GM19351 (cell line): ENCODE results near the gene C1orf74.

Experiments used
- ATAC-seq: cut with Tn5 transposase; IDR thresholded peaks from one replicate; pipeline ENCODE4 v1.9.1; 2021; ENCODE audit warnings: mild to moderate bottlenecking, moderate library complexity; ENCODE audit not compliant: unreplicated experiment

The C1orf74 gene

DNA sequence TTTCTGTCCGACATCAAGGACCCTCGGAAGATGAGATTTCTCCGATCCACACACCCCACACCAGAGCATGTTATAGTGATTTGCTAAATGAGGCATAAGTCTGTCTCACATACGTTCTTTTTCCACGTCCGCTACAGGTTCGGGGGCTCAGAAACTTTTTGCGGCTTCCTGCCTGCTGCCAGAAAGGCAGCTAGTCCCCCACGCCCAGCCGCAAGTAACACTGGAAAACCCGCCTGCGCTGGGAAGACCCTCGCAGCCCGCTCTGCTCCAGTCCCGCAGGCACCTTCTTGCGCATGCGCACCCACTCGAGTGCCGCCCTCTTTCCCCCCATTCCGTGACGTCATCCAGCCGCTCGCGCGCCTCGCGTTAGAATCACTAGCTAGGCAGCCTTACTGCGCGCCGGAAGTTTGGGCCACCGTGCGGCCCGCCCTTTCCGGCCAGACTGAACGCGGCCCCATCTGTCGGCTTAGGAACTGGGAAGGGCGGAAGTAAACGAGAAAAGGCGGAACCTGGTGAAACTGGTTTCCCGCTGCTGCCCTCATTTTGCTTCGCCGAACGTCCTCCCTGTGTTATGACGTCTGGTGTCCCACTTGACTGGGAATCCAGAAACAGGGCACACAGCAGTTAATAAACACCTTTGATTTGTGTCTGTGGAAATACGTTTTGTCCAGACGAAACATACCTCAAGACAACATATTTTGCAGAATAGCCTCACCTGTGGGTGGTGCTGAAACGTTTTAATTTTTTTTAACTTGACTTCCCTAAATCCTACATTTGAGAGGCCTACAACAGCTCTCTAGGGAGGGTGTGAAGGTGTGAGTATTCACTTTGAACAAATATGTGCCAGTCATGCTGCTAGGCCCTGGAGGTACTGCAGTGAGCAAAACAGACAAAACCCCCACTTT is at the start of gene C1orf74:
Gene C1orf74, minus strand, starts transcription at position 295 of the 905 bp plus-strand sequence. CDS start 925 bp downstream, outside the sequence.
- peak; percentile 99 for ATAC-seq

DNA sequence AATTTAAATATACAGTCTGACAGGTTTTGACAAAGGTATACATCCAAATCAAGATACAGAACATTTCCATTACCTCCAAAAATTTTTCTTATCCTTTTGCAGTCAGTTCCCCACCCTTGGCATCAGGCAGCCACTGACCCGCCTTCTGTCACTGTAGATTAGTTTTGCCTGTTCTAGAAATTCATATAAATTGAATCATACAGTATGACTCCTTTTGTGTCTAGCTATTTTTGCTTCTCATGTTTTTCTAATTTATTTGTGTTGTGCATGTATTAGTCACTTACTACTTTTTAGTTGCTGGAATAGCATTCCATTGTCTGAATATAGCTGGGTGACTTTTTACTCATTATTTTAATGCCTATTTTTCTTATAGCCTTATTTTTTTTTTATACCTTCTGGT is 47.3 kb upstream of the C1orf74 start:
- no peak for ATAC-seq

DNA sequence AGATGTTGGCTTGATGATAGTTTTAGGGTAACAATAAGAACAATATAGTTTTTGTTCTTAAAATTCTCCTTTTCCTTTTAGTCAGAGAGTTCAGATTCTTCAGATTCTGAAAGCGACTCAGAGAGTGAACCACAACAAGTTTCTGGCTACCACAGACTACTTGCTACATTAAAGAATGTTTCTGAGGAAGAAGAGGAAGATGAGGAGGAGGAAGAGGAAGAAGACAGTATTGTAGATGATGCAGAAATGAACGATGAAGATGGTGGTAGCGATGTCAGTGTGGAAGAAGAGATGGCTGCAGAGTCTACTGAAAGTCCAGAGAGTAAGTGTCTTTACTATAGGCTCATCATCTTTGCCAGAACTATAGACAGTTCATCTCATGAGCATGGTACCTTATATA is 46.4 kb upstream of the C1orf74 start:
- ATAC-seq, result no peak

DNA sequence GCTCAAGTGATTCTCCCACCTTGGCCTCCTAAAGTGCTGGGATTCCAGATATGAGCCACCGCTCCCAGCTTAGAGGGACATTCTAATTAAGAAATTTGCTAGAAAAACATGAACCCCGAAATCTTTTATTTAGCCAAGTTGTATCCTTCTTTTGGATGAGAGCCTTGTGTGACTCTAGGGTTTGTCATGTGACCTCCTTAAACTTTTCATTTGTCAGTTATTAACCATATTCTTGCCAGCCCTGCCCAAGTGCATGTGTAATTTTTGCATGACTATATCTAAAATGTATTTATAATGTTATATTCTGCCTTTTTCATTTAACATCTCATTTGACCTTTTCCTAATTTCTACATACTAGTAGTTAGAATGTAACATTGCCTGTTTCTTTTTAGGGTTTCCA is 45.4 kb upstream of the C1orf74 start:
- ATAC-seq, result no peak

DNA sequence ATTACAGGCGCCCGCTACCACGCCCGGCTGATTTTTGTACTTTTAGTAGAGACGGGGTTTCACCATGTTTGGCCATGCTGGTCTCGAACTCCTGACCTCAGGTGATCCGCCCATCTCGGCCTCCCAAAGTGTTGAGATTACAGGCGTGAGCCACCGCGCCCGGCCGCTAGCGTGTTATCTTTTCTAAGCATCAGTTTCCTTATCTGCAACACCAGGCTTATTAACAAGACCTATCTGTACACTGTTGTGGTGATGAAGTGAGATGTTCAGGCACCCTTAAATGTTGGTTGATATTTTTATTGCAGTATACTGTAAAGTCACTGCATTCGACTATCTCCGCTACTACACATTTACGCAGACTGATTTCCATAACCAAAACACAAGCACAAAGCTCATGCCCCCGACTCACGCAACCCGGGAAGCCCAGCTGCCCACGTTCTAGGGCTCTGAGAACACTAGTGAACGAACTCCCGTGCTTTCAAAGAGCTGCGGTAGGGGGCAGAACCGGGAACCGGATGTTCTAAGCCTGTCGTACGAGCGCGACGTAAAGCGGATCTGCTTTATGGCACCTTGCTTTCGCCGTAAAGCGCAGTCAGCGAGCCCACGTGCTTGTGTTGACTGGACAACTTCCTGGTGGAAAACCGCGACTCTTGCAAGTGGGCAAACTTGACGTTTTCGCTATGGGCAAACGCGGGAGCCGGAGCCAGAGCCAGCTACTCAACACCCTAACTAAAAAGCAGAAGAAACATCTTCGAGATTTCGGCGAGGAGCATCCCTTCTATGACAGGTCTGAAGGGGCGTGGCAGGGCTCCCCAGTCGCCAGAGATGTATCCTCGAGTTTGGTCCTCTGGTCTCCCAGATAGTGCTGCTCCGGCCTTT is 43.3 kb upstream of the C1orf74 start, which contains the start of gene UTP25:
Gene UTP25, plus strand, starts transcription at position 589 of the 879 bp plus-strand sequence. Its CDS starts 92 bp downstream, at position 681.
- ATAC-seq, result peak; percentile 85

DNA sequence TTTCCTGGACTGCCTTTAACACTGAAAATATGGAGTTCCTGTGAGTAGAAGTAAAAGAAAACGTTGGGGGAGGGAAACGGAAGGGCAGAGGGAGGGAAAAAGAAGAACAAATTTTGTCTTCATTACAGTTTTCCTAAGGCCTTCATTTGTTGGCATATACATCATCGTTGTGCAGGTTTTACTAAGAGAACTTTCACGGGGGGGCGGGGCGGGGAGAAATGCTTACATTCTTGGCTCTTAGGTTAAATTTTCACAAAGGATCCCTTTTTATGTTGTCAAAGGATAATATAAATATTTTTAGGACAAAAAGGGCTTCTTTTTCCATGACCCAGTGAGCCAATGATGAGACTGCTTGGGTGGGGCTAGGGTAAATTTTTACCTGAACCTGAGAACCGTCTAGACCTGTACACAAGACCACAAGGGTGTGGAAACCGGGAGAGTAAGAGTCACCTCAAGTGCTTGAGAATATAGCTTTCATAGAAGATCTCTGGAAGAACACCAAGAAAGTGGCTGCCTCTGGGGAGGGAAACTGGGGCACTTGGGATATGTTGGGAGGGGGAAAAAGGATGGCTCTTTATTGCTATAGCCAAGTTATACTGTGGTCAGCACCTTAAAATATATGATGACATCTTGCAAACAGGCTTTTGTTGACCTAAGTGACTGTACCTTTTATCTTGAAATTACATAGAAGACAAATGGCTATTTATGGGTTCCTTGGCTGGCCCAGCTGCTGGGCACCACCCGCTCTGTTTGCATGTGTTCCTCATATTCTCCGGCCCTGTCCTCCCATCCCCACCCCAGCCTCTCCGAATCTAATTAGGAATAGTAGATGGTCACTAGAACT is 41.5 kb upstream of the C1orf74 start:
- ATAC-seq, result no peak

DNA sequence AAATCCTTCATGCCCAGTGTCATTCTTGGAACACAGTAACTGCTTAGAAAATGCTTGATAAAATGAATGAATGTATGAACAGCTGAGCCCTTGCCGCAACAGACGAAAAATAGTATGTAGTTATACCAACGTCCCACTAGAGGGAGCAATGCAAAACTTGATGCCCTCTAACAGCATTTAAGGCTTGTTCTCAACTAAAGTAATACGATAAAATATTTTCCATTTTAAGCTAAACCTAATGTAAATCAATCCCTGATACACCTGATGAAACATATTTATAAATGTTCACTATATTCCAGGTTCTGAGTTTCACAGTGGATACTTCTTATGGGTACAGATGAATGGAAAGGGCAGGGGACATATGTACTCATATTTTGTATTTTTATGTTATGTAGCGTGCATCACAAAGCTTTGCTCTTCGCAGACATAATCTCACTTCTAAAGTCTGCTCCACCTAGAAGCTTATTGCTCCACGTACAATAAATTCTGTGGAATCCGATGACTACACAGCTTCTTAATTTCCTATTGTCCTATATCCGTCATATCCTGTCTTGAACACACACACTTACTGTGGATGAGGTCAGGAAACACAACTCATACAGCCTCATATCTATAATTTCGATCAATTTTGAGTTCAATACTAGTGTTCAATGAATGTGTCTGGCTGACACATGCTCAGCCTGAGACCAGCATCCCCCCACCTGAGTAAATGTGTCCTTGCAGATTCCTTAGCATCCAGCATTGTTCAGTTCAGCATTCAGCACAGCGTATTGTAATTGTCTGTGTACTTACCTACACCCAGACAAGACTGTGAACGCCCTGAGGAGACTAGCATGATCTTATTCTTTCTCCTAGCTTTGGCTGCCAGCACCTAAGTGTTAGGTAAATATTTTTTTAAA is 39.0 kb upstream of the C1orf74 start:
- ATAC-seq, result peak; percentile 42

DNA sequence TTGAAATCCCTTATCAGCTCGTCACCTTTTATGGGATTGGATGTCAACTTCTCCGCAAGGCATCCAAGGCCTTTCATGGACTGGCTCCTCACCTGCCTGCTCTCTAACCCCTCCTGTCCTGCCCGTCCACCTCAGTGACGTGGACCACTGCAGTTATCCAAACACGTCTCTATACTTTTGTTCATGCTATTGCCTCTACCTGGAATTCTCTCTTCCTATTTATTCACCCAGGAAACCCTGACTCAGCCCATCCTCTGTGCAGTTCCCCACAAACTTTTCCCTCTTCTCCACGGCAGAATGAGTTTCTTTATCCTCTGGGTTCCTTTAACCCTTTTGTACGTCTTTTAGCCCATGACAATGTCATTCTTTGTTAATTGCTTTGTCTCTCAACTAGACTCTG is 38.3 kb upstream of the C1orf74 start:
- no peak for ATAC-seq

DNA sequence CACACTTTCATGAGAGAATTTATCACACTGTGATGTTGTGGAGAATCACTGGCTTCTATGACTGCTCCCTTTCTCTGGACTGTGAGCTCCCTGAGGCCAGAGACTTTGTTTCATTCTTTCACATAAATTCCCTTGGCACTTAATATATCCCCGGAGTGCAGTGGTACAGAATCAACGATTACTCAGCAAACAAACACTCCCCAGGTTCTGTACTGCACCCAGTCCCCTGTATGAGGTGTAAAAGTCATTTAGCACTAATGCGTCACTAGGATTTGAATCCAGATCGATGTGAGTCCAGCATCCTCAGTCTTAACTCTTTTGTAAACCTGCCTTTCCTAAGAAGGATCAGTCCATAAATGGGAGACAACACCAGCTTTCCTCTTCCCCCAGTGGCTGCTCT is 36.6 kb upstream of the C1orf74 start:
- no peak for ATAC-seq

DNA sequence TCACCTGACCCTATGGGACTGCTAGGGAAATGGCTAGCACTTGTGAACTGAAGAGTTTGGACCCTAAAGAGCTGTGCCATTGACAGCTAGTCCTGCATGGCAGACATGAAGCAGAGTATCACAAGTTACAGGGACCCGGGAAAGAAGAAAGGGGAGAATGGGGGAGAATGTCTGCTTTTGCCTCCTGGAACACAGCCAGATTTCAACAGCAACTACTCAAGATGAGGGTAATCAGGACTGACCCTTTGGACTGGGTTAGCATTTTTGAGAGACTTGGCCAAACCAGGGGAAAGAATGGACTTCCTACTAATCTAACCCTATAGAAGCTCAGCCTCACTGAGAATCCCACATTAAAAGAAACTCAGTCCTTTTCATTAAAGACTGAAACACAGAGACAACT is 34.7 kb upstream of the C1orf74 start:
- ATAC-seq, result no peak

DNA sequence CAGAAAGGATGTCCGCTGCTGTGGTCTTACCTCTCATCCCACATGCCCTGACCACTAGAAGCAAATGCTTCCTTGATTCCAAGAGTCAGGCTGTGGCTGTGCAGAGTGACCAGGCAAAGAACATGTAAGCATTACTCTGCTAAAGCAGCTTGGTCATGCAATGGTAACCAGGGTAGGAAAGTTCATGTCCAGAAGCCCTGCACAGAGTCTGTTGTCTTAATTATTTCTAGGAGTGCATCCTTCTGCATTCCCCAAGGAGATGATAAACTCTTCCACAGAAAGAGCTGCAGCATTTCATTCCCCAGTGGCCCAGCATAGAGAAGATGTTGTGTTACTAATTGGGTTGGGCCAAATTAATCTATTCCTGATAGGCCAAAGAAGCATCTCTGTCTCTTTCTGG is 33.3 kb upstream of the C1orf74 start:
- ATAC-seq, result no peak

DNA sequence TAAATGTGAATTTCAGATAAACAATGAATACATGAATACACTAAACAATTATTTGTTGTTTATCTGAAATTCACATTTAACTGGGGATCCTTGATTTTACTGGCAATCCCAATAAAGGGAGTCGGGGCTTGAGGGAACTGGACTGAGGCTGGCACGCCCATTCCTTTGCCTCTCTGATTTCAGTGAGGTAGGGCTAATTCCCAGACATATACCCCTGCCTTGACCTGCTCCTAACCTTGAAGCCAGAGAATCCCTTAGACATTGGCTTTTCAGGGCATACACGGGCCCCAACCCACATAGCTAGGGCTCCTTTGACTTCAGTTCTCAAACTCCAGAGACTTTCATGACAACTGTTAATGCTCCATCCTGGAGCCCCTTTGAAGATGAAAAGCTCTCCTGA is 32.6 kb upstream of the C1orf74 start:
- no peak for ATAC-seq

DNA sequence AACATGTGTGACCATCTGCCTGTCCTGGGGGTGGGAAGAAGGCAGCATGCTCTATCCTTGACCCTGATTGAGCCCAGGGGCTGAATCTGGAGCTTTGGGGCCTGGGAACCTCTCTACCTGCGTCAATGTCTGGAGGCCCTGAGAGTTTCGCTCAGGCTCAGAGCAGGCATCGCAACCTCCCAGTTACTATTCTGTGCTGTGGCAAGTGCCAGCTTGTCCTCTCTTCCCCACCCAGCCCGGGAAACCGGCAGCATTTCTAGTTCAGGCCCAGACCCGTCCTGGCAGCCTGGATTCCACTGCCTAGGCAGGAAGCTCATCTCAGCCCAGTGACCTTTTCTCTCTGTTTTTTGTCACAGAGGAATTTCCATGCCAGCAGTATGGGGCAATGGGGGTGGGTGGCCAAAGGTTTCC is 31.6 kb upstream of the C1orf74 start:
- ATAC-seq, result no peak

DNA sequence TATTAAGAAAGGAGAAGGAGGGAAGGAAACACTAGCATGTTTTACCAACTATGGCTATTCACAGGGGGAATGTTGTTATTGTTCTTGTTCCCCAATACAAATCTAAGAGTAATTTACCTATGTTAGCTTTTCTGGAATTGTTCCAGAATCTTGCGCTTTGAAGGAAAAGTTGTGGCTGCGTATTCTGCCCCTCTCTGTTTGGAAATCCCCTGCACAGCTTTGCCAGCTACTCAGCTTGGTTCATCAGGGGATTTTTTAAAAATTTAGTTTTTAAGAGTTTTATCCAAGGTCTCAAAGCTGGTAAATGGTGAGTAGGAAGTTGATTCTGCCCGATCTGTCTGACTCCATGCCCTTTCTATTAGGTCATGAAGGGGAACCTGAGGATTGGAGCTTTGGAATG is 31.1 kb upstream of the C1orf74 start:
- ATAC-seq, result no peak

DNA sequence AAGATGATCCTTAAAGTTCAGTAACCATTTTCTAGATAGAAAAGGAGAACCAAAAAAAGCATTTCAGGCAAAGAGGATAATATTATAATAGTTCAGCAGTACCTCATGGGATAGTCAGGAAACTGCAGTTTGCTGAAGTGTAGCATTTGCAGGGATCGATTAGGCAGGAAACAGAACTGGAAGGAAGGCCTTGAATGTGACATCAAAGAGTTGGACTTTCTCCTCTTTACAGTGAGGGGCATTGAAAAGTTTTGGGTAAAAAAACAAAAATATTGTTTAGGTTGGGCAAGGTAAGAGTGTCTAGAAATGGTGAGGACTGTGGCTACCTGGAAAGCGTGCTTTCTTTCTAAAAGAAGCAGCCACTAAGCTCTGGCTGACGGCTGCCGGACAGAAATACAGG is 29.5 kb upstream of the C1orf74 start:
- ATAC-seq, result no peak

DNA sequence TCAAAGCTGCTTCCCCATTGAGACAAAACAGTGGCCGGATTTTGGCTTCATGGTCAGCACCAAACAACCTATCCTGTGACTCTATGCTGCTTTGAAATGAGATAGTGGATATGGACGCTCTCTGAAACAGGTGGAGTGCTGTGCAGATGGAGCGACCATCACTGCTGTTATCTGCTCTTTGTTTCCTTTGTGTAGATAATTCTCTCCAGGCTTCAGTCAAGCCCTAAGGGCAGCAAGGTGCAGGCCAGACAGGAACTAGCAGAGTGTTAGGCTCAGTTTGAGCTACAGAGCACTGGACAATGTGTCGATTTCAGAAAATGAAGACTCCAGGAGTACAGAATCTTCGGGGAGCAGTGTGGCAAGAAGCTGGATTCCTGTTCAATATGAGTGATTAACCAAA is 26.4 kb upstream of the C1orf74 start:
- ATAC-seq, result no peak

DNA sequence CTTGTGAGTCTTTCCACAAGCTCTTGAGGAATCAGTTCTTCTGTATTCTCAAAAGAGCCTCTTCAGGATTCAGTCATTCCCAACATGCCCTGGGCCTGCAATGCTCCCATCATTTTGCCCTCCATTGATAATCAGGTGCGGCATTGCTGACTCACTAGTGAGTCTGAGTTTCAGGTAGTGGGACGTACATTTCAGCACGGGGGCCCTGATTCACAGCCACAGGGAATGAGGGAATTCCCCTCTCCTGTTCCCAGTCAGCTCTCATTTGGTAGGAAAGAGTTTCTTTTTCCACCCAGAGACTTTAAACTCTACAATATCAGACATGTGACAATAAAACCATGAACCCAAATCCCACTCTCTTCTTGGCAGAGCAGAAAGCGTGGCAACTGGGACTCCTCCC is 25.3 kb upstream of the C1orf74 start:
- ATAC-seq, result no peak

DNA sequence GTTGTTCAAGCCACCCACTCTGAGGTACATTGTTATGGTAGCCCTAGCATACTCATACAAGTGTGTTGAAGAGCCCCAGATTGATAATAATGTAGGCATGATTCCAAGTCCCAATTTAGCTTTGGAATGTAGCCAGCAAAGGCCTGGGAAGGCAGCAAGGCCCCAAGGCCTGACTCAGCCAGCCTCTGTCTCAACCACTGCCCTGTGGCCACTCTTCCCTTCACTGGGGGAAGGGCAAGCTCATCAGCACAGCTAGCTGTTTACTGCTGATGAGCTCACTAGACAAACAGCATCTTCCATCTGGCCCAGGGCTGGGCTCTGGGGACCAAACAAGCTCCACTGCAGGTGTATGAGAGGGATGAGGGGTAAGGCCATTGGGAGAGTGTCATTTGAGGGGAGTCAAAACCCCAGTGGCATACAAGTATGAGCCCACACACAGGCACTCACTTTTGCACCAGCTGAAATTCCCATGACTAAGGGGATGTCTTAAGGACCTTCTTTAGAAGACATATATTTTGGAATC is 23.8 kb upstream of the C1orf74 start:
- ATAC-seq, result no peak

DNA sequence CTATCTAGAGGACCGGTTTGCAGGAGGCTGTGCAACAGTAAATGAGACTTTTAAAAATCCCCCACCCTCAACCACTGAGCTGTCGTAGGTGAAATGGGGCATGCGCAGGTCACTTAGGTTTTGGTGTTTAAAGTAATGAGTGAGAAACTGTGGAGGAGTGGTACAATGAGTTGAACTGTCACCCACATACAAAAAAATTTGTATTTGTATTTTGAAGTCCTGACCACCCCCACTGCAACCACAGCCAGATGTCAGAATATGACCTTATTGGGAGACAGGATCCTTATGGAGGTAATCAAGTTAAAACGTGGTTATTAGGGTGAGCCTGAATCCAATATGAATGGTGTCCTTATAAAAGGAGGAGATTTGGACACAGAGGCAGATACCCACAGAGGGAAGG is 23.1 kb upstream of the C1orf74 start:
- no peak for ATAC-seq
